H9 (cell line): ENCODE results near the gene BRD8. TPM values are rescaled to one million over a fixed set of nuclear protein-coding genes. Genes with fewer than 3 reads are reported as not detected.

Experiments
- DNase-seq: peaks from one replicate; pipeline ENCODE4 v3.0.0-alpha.2; 2017
- H2AFZ ChIP-seq: one replicate; pipeline ENCODE4 v1.6.1; 2013; ENCODE audit warnings: mild to moderate bottlenecking, low read length, control low read depth, moderate library complexity
- H2AK5ac ChIP-seq: 2 replicates; pipeline ENCODE4 v1.6.1; 2013; ENCODE audit warnings: low read length, control low read depth, mixed read lengths; ENCODE audit not compliant: insufficient read length
- H2BK120ac ChIP-seq: one replicate; pipeline ENCODE4 v1.6.1; 2013; ENCODE audit warnings: low read depth, mild to moderate bottlenecking, low read length, control low read depth, inconsistent platforms; ENCODE audit not compliant: poor library complexity, severe bottlenecking
- H2BK12ac ChIP-seq: 2 replicates; pipeline ENCODE4 v1.6.1; 2013; ENCODE audit warnings: low read length, control low read depth, mixed read lengths, low read depth; ENCODE audit not compliant: insufficient read length
- H2BK15ac ChIP-seq: 2 replicates; pipeline ENCODE4 v1.6.1; 2013; ENCODE audit warnings: low read depth, low read length, control low read depth
- H2BK20ac ChIP-seq: one replicate; pipeline ENCODE4 v1.6.1; 2013; ENCODE audit warnings: low read depth, mild to moderate bottlenecking, low read length, control low read depth, inconsistent platforms; ENCODE audit not compliant: poor library complexity, severe bottlenecking
- H2BK5ac ChIP-seq: 2 replicates; pipeline ENCODE4 v1.6.1; 2013; ENCODE audit warnings: low read length, control low read depth, mixed read lengths; ENCODE audit not compliant: insufficient read length
- H3K14ac ChIP-seq: 2 replicates; pipeline ENCODE4 v1.6.1; 2013; ENCODE audit warnings: low read length, control low read depth; ENCODE audit not compliant: insufficient read depth
- H3K18ac ChIP-seq: 2 replicates; pipeline ENCODE4 v1.6.1; 2013; ENCODE audit warnings: low read depth, mild to moderate bottlenecking, mixed read lengths, low read length, control low read depth; ENCODE audit not compliant: insufficient read length
- H3K23ac ChIP-seq: 2 replicates; pipeline ENCODE4 v1.6.1; 2013; ENCODE audit warnings: low read length, control low read depth, mixed read lengths, low read depth; ENCODE audit not compliant: insufficient read length
- H3K23me2 ChIP-seq: 2 replicates; pipeline ENCODE4 v1.6.1; 2013; ENCODE audit warnings: low read depth, mild to moderate bottlenecking, mixed read lengths, low read length, control low read depth; ENCODE audit not compliant: insufficient read length, poor library complexity, severe bottlenecking
- H3K27ac ChIP-seq: 2 replicates; pipeline ENCODE4 v1.5.1; 2013; ENCODE audit warnings: low read length, control low read depth, mixed read lengths, low read depth; ENCODE audit not compliant: insufficient read length
- H3K27me3 ChIP-seq: 2 replicates; pipeline ENCODE4 v1.6.1; 2013; ENCODE audit warnings: low read length, control low read depth, inconsistent platforms; ENCODE audit not compliant: insufficient read depth
- H3K4ac ChIP-seq: 2 replicates; pipeline ENCODE4 v1.6.1; 2013; ENCODE audit warnings: low read depth, mild to moderate bottlenecking, control low read depth, inconsistent platforms, low read length, moderate library complexity
- H3K4me1 ChIP-seq: 2 replicates; pipeline ENCODE4 v1.6.1; 2013; ENCODE audit warnings: low read length, control low read depth, inconsistent platforms; ENCODE audit not compliant: insufficient read depth
- H3K4me2 ChIP-seq: 2 replicates; pipeline ENCODE4 v1.6.1; 2013; ENCODE audit warnings: low read length, control low read depth, mixed read lengths; ENCODE audit not compliant: insufficient read length, insufficient read depth
- H3K56ac ChIP-seq: 2 replicates; pipeline ENCODE4 v1.6.1; 2013; ENCODE audit warnings: low read depth, mild to moderate bottlenecking, mixed read lengths, low read length, control low read depth; ENCODE audit not compliant: insufficient read length
- H3K79me1 ChIP-seq: 2 replicates; pipeline ENCODE4 v1.6.1; 2013; ENCODE audit warnings: low read depth, mild to moderate bottlenecking, moderate library complexity, low read length, control low read depth, inconsistent platforms; ENCODE audit not compliant: insufficient read depth, poor library complexity, severe bottlenecking
- H3K79me2 ChIP-seq: 2 replicates; pipeline ENCODE4 v1.6.1; 2013; ENCODE audit warnings: low read length, control low read depth, inconsistent platforms; ENCODE audit not compliant: insufficient read depth
- H3K9ac ChIP-seq: 2 replicates; pipeline ENCODE4 v1.6.1; 2013; ENCODE audit warnings: low read length, control low read depth, mixed read lengths; ENCODE audit not compliant: insufficient read length; ENCODE audit errors: extremely low read depth
- H3K9me3 ChIP-seq: one replicate; pipeline ENCODE4 v1.6.1; 2013; ENCODE audit warnings: low read depth, low read length, inconsistent platforms; ENCODE audit not compliant: control insufficient read depth
- H3T11ph ChIP-seq: one replicate; pipeline ENCODE4 v1.6.1; 2013; ENCODE audit warnings: mild to moderate bottlenecking, low read length, control low read depth, inconsistent platforms
- H4K20me1 ChIP-seq: one replicate; pipeline ENCODE4 v1.6.1; 2013; ENCODE audit not compliant: control insufficient read depth, insufficient read length, insufficient read depth
- H4K5ac ChIP-seq: 2 replicates; pipeline ENCODE4 v1.6.1; 2013; ENCODE audit warnings: low read depth, mild to moderate bottlenecking, mixed read lengths, low read length, control low read depth; ENCODE audit not compliant: insufficient read length
- H4K8ac ChIP-seq: replicated peaks from 2 replicates; pipeline ENCODE4 v1.6.1; 2013; ENCODE audit warnings: low read length, control low read depth, mixed read lengths, low read depth; ENCODE audit not compliant: insufficient read length
- H4K91ac ChIP-seq: 2 replicates; pipeline ENCODE4 v1.6.1; 2013; ENCODE audit warnings: low read depth, mild to moderate bottlenecking, moderate library complexity, mixed read lengths, low read length, control low read depth; ENCODE audit not compliant: insufficient read length
- H3K27ac Mint-ChIP-seq, 3 experiments: 2 replicates in 2 of 3; 3 replicates in 1 of 3; pipeline ENCODE4 v1.8.0; 2020 to 2021; ENCODE audit warnings: mixed read lengths in 3 of 3, mild to moderate bottlenecking in 1 of 3, moderate library complexity in 1 of 3
- H3K27me3 Mint-ChIP-seq: 2 replicates; pipeline ENCODE4 v1.8.0; 2021; ENCODE audit warnings: low read depth, mild to moderate bottlenecking, moderate library complexity, mixed read lengths
- H3K36me3 Mint-ChIP-seq, 3 experiments: 2 replicates in 2 of 3; 3 replicates in 1 of 3; pipeline ENCODE4 v1.8.0; 2020 to 2021; ENCODE audit warnings: low read depth in 3 of 3, mixed read lengths in 3 of 3; ENCODE audit not compliant: insufficient read depth in 1 of 3
- H3K4me1 Mint-ChIP-seq, 2 experiments: 2 replicates each; pipeline ENCODE4 v1.8.0; 2020; ENCODE audit warnings: mixed read lengths in 2 of 2
- H3K4me3 Mint-ChIP-seq, 2 experiments: 2 replicates in 1 of 2; 3 replicates in 1 of 2; pipeline ENCODE4 v1.8.0; 2020 to 2021; ENCODE audit warnings: mild to moderate bottlenecking in 2 of 2, mixed read lengths in 2 of 2, moderate library complexity in 1 of 2
- H3K9me3 Mint-ChIP-seq, 2 experiments: 2 replicates in 1 of 2; 3 replicates in 1 of 2; pipeline ENCODE4 v1.8.0; 2020; ENCODE audit warnings: mild to moderate bottlenecking in 2 of 2, mixed read lengths in 2 of 2, moderate library complexity in 1 of 2
- WGBS: extraction: QIAGEN DNeasy Blood & Tissue Kit; methylation state at CpG from one replicate; pipeline ENCODE4 v1.1.7; 2013; ENCODE audit warnings: missing lambda C conversion rate, low lambda C conversion rate, mixed read lengths; ENCODE audit not compliant: insufficient read length; ENCODE audit errors: extremely low coverage; 5-methylcytosine and 5-hydroxymethylcytosine counted together
- total RNA-seq: library from RNA; stranded (reverse); gene quantifications from 2 replicates; pipeline ENCODE4 v1.2.1, GENCODE V29; 2021
- TF ChIP-seq, protein P1 (sequence below): fragments of 200-600 bp; sonication (generic); conservative IDR thresholded peaks from 3 replicates; pipeline ENCODE4 v1.8.0; 2021; ENCODE audit warnings: antibody characterized with exemption, mild to moderate bottlenecking

The BRD8 gene
- total RNA-seq, 1 experiment from 2014 or later: 67.9 TPM

DNA sequence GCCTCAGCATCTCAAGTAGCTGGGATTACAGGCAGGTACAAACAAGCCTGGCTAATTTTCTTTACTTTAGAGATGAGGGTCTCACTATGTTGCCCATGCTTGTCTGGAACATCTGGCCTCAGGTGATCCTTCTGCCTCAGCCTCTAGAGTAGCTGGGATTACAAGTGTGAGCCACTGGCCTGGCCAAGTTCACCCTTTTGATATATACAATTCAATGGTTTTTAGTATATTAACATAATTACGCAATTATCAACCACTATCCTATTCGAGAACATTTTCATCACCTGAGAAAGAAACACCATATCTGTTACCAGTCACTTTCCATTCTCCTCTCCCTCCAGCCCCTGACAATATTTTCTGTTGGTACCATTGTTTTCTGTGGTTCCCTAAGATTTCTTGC lies 38.4 kb upstream of the BRD8 start:
- WGBS: no CpG with 5 or more reads among the region's 2 CpGs
- Histone ChIP-seq H2BK15ac (no peak overlapping the region), H3K79me2 (peaks cover 6% of the 10 kb centered on the region), H4K20me1 (no peaks in the 10 kb centered on the region), H3K79me1 (no peaks in the 10 kb centered on the region), H2BK20ac (no peak overlapping the region), H3K9me3 (no peaks in the 10 kb centered on the region), H3K56ac (no peak overlapping the region), H4K5ac (no peak overlapping the region), H3T11ph (no peak overlapping the region), H4K8ac (no peak overlapping the region), H2BK120ac (no peak overlapping the region), H3K4me1 (no peaks in the 10 kb centered on the region), H3K18ac (no peak overlapping the region), H3K9ac (no peak overlapping the region), H2BK5ac (no peak overlapping the region), H2BK12ac (no peak overlapping the region), H3K14ac (no peak overlapping the region), H3K27ac (no peak overlapping the region), H3K23ac (no peak overlapping the region), H4K91ac (no peak overlapping the region), H2AK5ac (no peak overlapping the region), H3K23me2 (peaks cover 3% of the 10 kb centered on the region), H2AFZ (no peak overlapping the region), H3K4me2 (no peak overlapping the region), H3K4ac (no peak overlapping the region), H3K27me3 (no peaks in the 10 kb centered on the region)
- Mint-ChIP-seq H3K4me3 (no peak overlapping the region), H3K36me3 (peaks cover 0 to 7% (median 5%) of the 10 kb centered on the region in 3 experiments; a peak in 3 of 7 replicates), H3K27me3 (peaks cover 2% of the 10 kb centered on the region), H3K27ac (no peak overlapping the region), H3K4me1 (peaks cover 2 to 10% of the 10 kb centered on the region in 2 experiments; a peak in 2 of 4 replicates), H3K9me3 (peaks cover 9 to 13% of the 10 kb centered on the region in 2 experiments)
- DNase-seq: no peak
- TF ChIP-seq, protein P1, sequence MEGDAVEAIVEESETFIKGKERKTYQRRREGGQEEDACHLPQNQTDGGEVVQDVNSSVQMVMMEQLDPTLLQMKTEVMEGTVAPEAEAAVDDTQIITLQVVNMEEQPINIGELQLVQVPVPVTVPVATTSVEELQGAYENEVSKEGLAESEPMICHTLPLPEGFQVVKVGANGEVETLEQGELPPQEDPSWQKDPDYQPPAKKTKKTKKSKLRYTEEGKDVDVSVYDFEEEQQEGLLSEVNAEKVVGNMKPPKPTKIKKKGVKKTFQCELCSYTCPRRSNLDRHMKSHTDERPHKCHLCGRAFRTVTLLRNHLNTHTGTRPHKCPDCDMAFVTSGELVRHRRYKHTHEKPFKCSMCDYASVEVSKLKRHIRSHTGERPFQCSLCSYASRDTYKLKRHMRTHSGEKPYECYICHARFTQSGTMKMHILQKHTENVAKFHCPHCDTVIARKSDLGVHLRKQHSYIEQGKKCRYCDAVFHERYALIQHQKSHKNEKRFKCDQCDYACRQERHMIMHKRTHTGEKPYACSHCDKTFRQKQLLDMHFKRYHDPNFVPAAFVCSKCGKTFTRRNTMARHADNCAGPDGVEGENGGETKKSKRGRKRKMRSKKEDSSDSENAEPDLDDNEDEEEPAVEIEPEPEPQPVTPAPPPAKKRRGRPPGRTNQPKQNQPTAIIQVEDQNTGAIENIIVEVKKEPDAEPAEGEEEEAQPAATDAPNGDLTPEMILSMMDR: no peak
